ENCODE measurements around the gene PDSS1. TPM values are rescaled to one million over a fixed set of nuclear protein-coding genes. Genes with fewer than 3 reads are reported as not detected.
A peak's percentile ranks its signal among the peaks of the same experiment; 100 is the strongest.
"Not testable (repeated sequence)": the region's sequence is repeated elsewhere in the genome, so short reads cannot be mapped to it uniquely, and the experiment has no call there.

The PDSS1 gene
- total RNA-seq, 1 donor, result 9.2 TPM

DNA sequence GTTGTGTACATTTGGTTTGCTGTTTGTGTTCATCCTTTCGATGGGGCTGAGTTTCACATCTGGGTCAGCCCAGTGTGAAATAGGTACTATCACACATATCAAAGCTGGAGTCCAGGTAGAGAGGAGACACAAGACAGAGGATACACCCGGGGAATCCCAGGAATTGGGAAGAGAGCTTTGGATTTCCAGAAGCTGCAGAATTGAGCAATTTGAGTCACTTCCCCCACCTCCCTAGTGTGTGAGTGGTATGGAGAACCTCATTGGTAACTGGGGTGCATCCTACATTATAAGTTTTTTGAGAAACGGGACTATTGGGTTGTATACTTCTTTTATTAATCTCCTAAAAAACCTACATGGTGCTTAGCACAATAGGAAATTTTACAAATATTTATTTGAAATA lies 12.1 kb upstream of the PDSS1 start:
- DNase-seq (ENCODE audit: low read depth), result no peak
- no peak overlapping the region for H3K4me3 ChIP-seq (ENCODE audit: low read depth, low read length)
- TF ChIP-seq CTCF (IDR thresholded peaks at IDR 0.05; ENCODE audit: insufficient read depth, low read length), result no peak

DNA sequence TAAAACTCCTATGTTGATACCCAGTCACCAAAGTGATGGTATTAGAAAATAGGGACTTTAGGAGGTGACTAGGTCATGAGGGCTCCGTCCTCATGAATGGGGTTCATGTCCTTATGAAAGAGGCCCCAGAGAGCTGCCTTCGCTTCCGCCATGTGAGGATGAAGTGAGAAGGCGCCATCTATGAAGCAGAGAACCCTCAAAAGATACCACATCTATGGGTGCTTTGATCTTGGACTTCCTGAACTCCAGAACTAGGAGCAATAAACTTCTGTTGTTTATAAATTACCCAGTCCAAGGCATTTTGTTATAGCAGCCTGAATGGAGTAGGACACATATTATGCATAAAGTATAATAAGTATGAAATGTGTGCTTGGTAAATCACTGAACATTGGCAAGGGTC lies 8.1 kb upstream of the PDSS1 start:
- no peak for DNase-seq (ENCODE audit: low read depth)
- TF ChIP-seq CTCF (IDR thresholded peaks at IDR 0.05; ENCODE audit: insufficient read depth, low read length), result no peak

GRCh38 chr10:26690731-26691475 lies 6.6 kb upstream of the PDSS1 start:
- DNase-seq (ENCODE audit: low read depth), result no peak
- TF ChIP-seq CTCF (IDR thresholded peaks at IDR 0.05; ENCODE audit: insufficient read depth, low read length), result no peak
- no peak overlapping the region for H3K4me3 ChIP-seq (ENCODE audit: low read depth, low read length)

More for the DNA sequence above, 8.1 kb upstream of the PDSS1 start:
- H3K4me3 ChIP-seq (ENCODE audit: low read depth, low read length), result no peak overlapping the region

GRCh38 chr10:26694536-26694935 lies 3.0 kb upstream of the PDSS1 start:
- H3K4me3 ChIP-seq (ENCODE audit: low read depth, low read length), result not testable (repeated sequence)
- peak; percentile 1 for DNase-seq (ENCODE audit: low read depth)

DNA sequence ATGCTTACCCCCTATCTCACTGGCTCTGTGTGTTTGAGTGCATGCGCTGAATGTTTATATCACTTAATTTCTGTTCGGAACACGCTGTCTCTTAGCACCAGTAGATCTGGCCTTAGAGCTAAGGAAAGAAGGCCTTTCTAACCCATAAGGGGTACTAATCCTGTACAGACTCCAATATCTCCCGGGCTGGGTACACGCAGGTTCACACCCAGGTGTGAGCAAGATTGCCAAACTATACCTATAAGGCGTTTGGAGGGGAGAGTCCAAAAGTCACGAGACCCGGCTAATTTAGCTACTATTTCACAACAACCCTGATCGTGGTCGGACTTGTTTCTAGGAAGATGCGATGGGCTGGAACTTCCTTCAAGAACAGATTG lies 727 bp upstream of the PDSS1 start:
- no peak for TF ChIP-seq CTCF (IDR thresholded peaks at IDR 0.05; ENCODE audit: insufficient read depth, low read length)
- no peak for DNase-seq (ENCODE audit: low read depth)
- H3K4me3 ChIP-seq (ENCODE audit: low read depth, low read length), result peak overlapping the region; percentile 83

GRCh38 chr10:26697922-26698608 lies 564 bp downstream of the PDSS1 start:
- no peak for TF ChIP-seq CTCF (IDR thresholded peaks at IDR 0.05; ENCODE audit: insufficient read depth, low read length)
- H3K4me3 ChIP-seq (ENCODE audit: low read depth, low read length), result peak overlapping the region; percentile 83
- DNase-seq (ENCODE audit: low read depth), result peak; percentile 5

- TF ChIP-seq CTCF (IDR thresholded peaks at IDR 0.05; ENCODE audit: insufficient read depth, low read length), result no peak
- DNase-seq (ENCODE audit: low read depth), result no peak
- peak overlapping the region; percentile 83 for H3K4me3 ChIP-seq (ENCODE audit: low read depth, low read length)
Measured at GRCh38 chr10:26698909-26699308, 1.4 kb downstream of the PDSS1 start.
